Sigmoid colon (tissue), 7 donors: Measurements from ENCODE around the gene C19orf12. TPM values are rescaled to one million over a fixed set of nuclear protein-coding genes. Genes with fewer than 3 reads are reported as not detected.

Source experiments
- DNase-seq: peaks from one replicate; pipeline ENCODE4 v3.0.0-alpha.2; 2019
- H3K27ac ChIP-seq, 4 donors: fragments of 200-600 bp; sonication (generic); one replicate each; pipeline ENCODE4 v1.5.1; 2016 to 2019; ENCODE audit warnings: mild to moderate bottlenecking in 1 of 4
- H3K27me3 ChIP-seq, 3 donors: fragments of 200-600 bp; sonication (generic); one replicate each; pipeline ENCODE4 v1.5.1; 2019; ENCODE audit warnings: mild to moderate bottlenecking in 1 of 3
- H3K36me3 ChIP-seq, 4 donors: fragments of 200-600 bp; sonication (generic); one replicate each; pipeline ENCODE4 v1.5.1; 2016 to 2019
- H3K4me1 ChIP-seq, 4 donors: fragments of 200-600 bp; sonication (generic); one replicate each; pipeline ENCODE4 v1.5.1; 2017 to 2019
- H3K4me3 ChIP-seq, 4 donors: fragments of 200-600 bp; sonication (generic); one replicate each; pipeline ENCODE4 v1.5.1; 2017 to 2019; ENCODE audit warnings: mild to moderate bottlenecking in 2 of 4, moderate library complexity in 1 of 4
- H3K9me3 ChIP-seq, 4 donors: fragments of 200-600 bp in 3 of 4; sonication (generic) in 3 of 4; one replicate each; pipeline versions ENCODE4 v1.5.1 to v1.6.1; 2013 to 2019
- EP300 ChIP-seq, 4 donors: sonication (generic); formaldehyde crosslinking; IDR thresholded peaks; one replicate each; pipeline ENCODE4 v1.6.1; 2017; ENCODE audit warnings: antibody characterized with exemption in 4 of 4
- POLR2A ChIP-seq, 2 donors: fragments of 450-650 bp; IDR thresholded peaks; one replicate each; pipeline ENCODE4 v1.6.1; 2016; ENCODE audit warnings: antibody characterized with exemption in 2 of 2, mild to moderate bottlenecking in 2 of 2, moderate library complexity in 2 of 2
- POLR2AphosphoS5 ChIP-seq, 4 donors: sonication (generic); formaldehyde crosslinking; IDR thresholded peaks; one replicate each; pipeline ENCODE4 v1.6.1; 2017; ENCODE audit warnings: antibody characterized with exemption in 4 of 4
- WGBS, 2 donors: extraction: QIAGEN DNeasy Blood & Tissue Kit; methylation state at CpG; one replicate each; pipeline ENCODE4 v1.1.7; 2013; 5-methylcytosine and 5-hydroxymethylcytosine counted together
- intact Hi-C: fragments of 100-400 bp; cut with DNase I; formaldehyde crosslinking; loops from one replicate; pipeline ENCODE4 v1.15.1; 2023
- polyA plus RNA-seq, 3 donors: library from polyadenylated mRNA; stranded (reverse); fragments of 200-250 nt; gene quantifications; one replicate each; pipeline ENCODE4 v1.2.3, GENCODE V29; 2013
- total RNA-seq, 4 donors: library from RNA; depleted of rRNA; stranded (reverse); fragments of >200 nt; gene quantifications; one replicate each; pipeline ENCODE4 v1.1.0, GENCODE V29; 2016
- TF ChIP-seq, protein P1 (sequence below), 4 experiments: fragments of 450-650 bp in 3 of 4; fragments of 200-600 bp in 1 of 4; IDR thresholded peaks; one replicate each; pipeline ENCODE4 v1.5.1; 2016 to 2019; ENCODE audit warnings: antibody characterized with exemption in 4 of 4, mild to moderate bottlenecking in 3 of 4, moderate library complexity in 2 of 4
- donor health status: healthy with polysubstance abuse.
- donor health status: Bipolar disorder and iron deficiency.
- donor health status: healthy.

Gene C19orf12
- total and polyA plus RNA-seq, 7 donors: 13.2 to 36.0 (median 32.1) TPM

DNA sequence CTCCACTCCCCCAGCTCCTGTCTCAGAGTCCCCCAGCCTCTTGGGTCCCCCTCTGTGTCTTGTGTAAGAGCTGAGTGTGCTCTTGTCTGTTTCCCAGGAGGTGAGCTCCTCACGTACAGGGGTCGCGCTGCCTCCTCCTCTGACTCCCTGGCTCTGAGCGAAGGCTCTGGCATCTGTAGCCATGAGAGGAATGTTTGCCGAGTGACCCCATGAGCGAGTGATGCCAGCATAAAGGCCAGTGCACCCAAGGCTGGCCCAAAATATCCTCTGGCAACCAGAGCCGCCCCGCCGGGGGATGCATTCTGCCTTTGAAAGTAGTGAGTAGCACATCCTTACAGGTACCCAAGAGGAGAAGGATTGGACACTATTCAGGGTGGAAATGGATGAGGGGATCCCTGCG is 26.2 kb upstream of the C19orf12 start:
- Histone ChIP-seq H3K36me3 (no peaks in the 10 kb centered on the region), H3K4me1 (no peaks in the 10 kb centered on the region), H3K4me3 (no peak overlapping the region), H3K27ac (no peak overlapping the region), H3K9me3 (no peaks in the 10 kb centered on the region), H3K27me3 (peaks cover 0 to 8% (median 0%) of the 10 kb centered on the region in 3 donors)
- TF ChIP-seq EP300 (IDR thresholded peaks at IDR 0.05) (no peak), POLR2AphosphoS5 (IDR thresholded peaks at IDR 0.05) (no peak), POLR2A (IDR thresholded peaks at IDR 0.05) (no peak)
- TF ChIP-seq, protein P1, sequence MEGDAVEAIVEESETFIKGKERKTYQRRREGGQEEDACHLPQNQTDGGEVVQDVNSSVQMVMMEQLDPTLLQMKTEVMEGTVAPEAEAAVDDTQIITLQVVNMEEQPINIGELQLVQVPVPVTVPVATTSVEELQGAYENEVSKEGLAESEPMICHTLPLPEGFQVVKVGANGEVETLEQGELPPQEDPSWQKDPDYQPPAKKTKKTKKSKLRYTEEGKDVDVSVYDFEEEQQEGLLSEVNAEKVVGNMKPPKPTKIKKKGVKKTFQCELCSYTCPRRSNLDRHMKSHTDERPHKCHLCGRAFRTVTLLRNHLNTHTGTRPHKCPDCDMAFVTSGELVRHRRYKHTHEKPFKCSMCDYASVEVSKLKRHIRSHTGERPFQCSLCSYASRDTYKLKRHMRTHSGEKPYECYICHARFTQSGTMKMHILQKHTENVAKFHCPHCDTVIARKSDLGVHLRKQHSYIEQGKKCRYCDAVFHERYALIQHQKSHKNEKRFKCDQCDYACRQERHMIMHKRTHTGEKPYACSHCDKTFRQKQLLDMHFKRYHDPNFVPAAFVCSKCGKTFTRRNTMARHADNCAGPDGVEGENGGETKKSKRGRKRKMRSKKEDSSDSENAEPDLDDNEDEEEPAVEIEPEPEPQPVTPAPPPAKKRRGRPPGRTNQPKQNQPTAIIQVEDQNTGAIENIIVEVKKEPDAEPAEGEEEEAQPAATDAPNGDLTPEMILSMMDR (IDR thresholded peaks at IDR 0.05): no peak
- 89 to 92% methylated on average over 10 of the region's 10 CpGs for WGBS, 2 donors
- intact Hi-C loops: no loop called here
- no peak for DNase-seq

DNA sequence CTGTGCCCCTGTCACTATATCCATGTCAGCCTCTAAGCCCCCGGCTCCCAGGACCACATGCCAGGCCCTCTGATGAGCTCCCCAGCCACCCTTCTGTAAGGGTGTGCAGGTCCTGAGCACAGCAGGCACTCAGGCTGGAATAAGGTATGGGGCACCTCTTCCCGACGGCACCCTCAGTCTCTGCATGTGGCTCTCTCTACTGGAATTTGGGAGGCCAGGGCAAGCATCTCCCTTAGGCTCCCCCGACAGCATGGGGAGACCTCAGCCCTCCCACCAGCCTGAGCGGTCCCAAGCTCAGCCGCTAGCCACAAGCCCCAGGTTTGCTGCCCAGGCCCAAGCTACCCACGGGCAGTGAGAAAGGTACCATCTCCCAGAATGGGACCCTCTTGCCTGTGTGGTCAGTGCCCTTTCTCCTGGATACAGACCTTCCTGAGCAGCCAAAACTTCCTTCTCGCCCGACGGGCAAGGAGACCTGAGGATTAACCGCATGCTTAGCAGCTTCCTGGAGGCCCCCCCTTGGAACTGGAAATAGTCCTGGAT is 22.5 kb upstream of the C19orf12 start:
- no peak overlapping the region for H3K4me3 ChIP-seq
- peaks cover 0 to 13% (median 0%) of the 10 kb centered on the region in 3 donors for H3K27me3 ChIP-seq
- H3K36me3 ChIP-seq: no peaks in the 10 kb centered on the region
- H3K9me3 ChIP-seq: no peaks in the 10 kb centered on the region
- intact Hi-C loops: loop anchor here (10.0 kb wide), 1 partner anchor 917 kb away; no protein-coding TSS in a partner anchor
- TF ChIP-seq POLR2AphosphoS5 (IDR thresholded peaks at IDR 0.05): no peak
- TF ChIP-seq, protein P1 (IDR thresholded peaks at IDR 0.05): no peak
- no peak for TF ChIP-seq POLR2A (IDR thresholded peaks at IDR 0.05)
- no peak for TF ChIP-seq EP300 (IDR thresholded peaks at IDR 0.05)
- DNase-seq: no peak
- no peak overlapping the region for H3K27ac ChIP-seq
- no peaks in the 10 kb centered on the region for H3K4me1 ChIP-seq
- WGBS, 2 donors: 89 to 90% methylated on average over 11 of the region's 11 CpGs

DNA sequence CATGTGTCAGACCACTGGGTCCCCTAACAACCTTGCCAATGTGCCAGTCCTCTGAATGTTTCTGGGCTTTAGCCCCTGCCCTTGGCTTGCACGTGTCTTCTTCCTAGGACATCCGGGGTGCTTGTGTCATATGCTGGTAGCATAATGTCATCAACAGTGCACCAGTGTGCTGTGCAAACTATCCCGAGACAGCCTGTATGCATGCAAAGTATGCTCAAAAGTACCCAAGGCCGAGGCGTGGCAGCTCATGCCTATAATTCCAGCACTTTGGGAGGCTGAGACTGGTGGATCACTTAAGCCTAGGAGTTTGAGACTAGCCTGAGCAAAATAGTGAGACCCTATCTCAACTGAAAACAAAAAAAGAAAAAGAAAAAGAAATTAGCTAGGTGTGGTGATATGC is 20.8 kb upstream of the C19orf12 start:
- WGBS, 2 donors: 57 to 77% methylated on average over 5 of the region's 5 CpGs
- H3K4me3 ChIP-seq: no peak overlapping the region
- no peaks in the 10 kb centered on the region for H3K9me3 ChIP-seq
- no peak overlapping the region for H3K27ac ChIP-seq
- H3K4me1 ChIP-seq: no peaks in the 10 kb centered on the region
- DNase-seq: no peak
- H3K27me3 ChIP-seq: peaks cover 0 to 19% (median 0%) of the 10 kb centered on the region in 3 donors
- no peak for TF ChIP-seq POLR2AphosphoS5 (IDR thresholded peaks at IDR 0.05)
- TF ChIP-seq, protein P1 (IDR thresholded peaks at IDR 0.05): no peak
- no peak for TF ChIP-seq POLR2A (IDR thresholded peaks at IDR 0.05)
- TF ChIP-seq EP300 (IDR thresholded peaks at IDR 0.05): no peak
- intact Hi-C loops: loop anchor here (10.0 kb wide), 1 partner anchor 919 kb away; no protein-coding TSS in a partner anchor
- H3K36me3 ChIP-seq: no peaks in the 10 kb centered on the region

DNA sequence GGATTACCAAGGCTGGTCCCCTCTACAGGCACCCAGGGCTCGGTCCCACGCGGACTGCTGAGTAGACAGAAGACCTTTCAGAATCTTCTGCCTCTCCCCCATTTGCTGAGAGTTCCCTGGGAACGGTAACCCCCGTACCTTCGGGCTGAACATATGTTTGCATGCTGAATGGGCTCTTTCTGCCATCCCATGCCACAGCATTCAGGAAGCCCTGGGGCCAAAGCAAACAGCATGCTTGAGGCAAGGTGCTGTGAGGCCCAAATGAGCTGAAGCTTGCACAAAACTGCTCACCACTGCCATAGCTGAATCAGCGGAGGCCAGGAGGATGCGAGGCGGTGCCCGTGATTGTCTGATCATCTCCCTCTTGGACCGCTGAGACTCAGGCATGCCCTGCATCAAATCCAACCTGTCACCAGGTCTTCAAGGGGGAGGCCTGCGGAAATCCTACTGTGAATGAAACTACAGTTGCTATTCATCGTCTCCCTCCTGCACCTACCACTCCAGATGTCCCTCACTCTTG is 16.3 kb upstream of the C19orf12 start:
- intact Hi-C loops: loop anchor here (10.0 kb wide), 1 partner anchor 923 kb away; no protein-coding TSS in a partner anchor
- Histone ChIP-seq H3K27me3 (peaks cover 0 to 49% (median 0%) of the 10 kb centered on the region in 3 donors), H3K4me3 (no peak overlapping the region), H3K27ac (no peak overlapping the region), H3K9me3 (no peaks in the 10 kb centered on the region), H3K4me1 (peaks cover 0 to 4% (median 0%) of the 10 kb centered on the region in 4 donors), H3K36me3 (no peaks in the 10 kb centered on the region)
- WGBS, 2 donors: 93 to 94% methylated on average over 13 of the region's 13 CpGs
- no peak for TF ChIP-seq POLR2A (IDR thresholded peaks at IDR 0.05)
- DNase-seq: no peak

DNA sequence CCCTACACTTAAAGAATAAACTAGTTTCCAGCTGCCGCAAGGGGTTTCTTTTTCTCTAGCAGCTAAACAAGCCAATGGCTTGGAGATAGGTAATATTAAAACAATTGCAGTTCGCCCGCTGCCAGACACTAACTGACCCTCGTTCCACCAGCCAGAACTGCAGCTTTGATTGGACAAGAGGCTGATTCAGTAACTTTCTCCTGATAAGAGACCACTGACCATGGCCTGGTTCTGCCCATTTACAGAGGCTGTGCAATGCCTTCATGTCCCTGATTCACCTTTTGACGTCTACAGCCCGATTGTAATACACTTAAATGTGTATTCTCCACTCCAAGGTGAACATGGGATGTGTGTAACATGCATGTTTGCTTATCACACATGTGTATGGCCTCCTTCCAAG is 12.8 kb upstream of the C19orf12 start:
- peaks cover 0 to 14% (median 12%) of the 10 kb centered on the region in 4 donors for H3K4me1 ChIP-seq
- no peak for DNase-seq
- TF ChIP-seq EP300 (IDR thresholded peaks at IDR 0.05): no peak
- no peak for TF ChIP-seq POLR2AphosphoS5 (IDR thresholded peaks at IDR 0.05)
- TF ChIP-seq POLR2A (IDR thresholded peaks at IDR 0.05): no peak
- TF ChIP-seq, protein P1 (IDR thresholded peaks at IDR 0.05): no peak
- 72 to 89% methylated on average over 6 of the region's 6 CpGs for WGBS, 2 donors
- H3K36me3 ChIP-seq: no peaks in the 10 kb centered on the region
- no peaks in the 10 kb centered on the region for H3K9me3 ChIP-seq
- intact Hi-C loops: no loop called here
- no peak overlapping the region for H3K4me3 ChIP-seq
- H3K27ac ChIP-seq: no peak overlapping the region
- peaks cover 0 to 73% (median 14%) of the 10 kb centered on the region in 3 donors for H3K27me3 ChIP-seq
